Mesodermal cell (in vitro differentiated cells): ENCODE measurements around the gene USP34.

Experiments used
- H3K27ac ChIP-seq: 2 replicates; pipeline ENCODE4 v1.7.0; 2013; ENCODE audit warnings: mild to moderate bottlenecking, low read depth, low read length, moderate library complexity; ENCODE audit not compliant: severe bottlenecking
- H3K36me3 ChIP-seq: 2 replicates; pipeline ENCODE4 v1.7.1; 2013; ENCODE audit warnings: mild to moderate bottlenecking, low read length, moderate library complexity; ENCODE audit not compliant: control insufficient read depth, insufficient read depth
- H3K4me1 ChIP-seq: one replicate; pipeline ENCODE4 v1.7.1; 2013; ENCODE audit warnings: mild to moderate bottlenecking, low read length; ENCODE audit not compliant: insufficient read depth, control insufficient read depth, poor library complexity, severe bottlenecking
- H3K4me3 ChIP-seq: 2 replicates; pipeline ENCODE4 v1.7.0; 2013; ENCODE audit warnings: low read length, control low read depth, mild to moderate bottlenecking; ENCODE audit not compliant: insufficient read depth, poor library complexity, severe bottlenecking; ENCODE audit errors: extremely low read depth
- H3K9me3 ChIP-seq: 2 replicates; pipeline ENCODE4 v1.7.1; 2013; ENCODE audit warnings: mild to moderate bottlenecking, low read length, moderate library complexity; ENCODE audit not compliant: control insufficient read depth
- WGBS, 2 experiments: methylation state at CpG; one replicate each; pipeline ENCODE4 v1.1.5; 2013; ENCODE audit warnings: missing lambda C conversion rate in 2 of 2; ENCODE audit not compliant: insufficient coverage in 2 of 2; 5-methylcytosine and 5-hydroxymethylcytosine counted together

Gene USP34

DNA sequence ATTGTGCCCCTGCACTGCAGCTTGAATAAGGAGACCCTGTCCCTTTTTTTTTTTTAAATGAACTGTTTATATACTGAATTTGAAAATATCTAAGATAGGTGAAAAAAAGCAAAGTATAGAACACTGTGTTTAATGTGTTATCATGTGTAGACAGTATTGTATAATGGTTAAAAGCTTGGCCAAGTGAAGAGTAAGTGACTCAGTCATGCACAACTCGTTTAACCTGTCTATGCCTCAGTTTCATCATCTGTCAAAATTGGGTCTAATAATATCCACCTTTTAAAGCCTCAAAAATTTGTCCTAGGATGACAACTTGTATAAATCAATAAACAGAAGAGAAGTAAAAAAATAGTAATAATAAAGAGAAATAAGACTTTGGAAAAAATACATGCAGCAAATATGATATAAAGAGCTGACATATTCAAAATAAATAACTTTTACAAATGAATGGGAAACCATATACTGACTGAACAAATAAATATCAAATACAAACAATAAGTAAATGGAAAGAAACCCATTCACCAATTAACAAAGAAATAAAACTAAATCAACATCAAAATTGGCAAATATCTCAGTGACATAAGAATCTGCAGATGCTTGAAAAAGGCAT, 195.2 kb downstream of the USP34 start:
- Histone ChIP-seq H3K4me1 (peaks cover 3% of the 10 kb centered on the region), H3K4me3 (no peak overlapping the region), H3K9me3 (no peaks in the 10 kb centered on the region), H3K36me3 (peaks cover 57% of the 10 kb centered on the region), H3K27ac (no peak overlapping the region)
- no CpG with 5 or more reads among the region's 1 CpG for WGBS, 2 experiments

DNA sequence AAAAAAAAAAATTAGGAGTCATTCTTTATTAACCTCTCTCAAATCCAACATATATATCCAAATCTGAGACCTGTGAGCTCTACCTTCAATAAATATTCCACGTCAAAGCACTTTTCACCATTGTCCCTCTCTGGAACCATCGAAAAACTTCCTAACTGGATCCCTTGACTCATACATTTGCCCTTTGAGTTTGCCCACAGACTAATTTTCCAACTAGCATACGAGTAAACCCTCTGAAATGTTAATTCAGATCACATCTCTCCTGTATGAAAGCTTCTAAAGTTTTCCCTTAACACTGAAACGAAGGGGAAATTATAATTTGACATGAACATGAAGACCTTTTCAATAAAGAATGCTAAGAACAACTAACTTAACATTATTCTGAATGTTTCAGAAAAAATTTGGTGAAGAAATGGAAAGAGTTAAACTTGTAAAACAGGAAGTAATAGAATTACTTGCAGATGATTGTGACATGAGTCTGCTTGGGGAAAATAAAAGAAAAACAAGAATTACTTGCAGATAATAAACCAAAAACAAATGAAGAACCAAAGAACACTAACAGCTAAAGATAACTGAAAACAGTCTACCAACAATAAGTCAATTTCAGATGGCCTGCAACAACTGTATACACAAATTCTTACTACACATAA, 198.3 kb downstream of the USP34 start:
- 98 to 100% methylated on average over 2 to 3 of the region's 4 CpGs for WGBS, 2 experiments
- Histone ChIP-seq H3K9me3 (no peaks in the 10 kb centered on the region), H3K36me3 (peaks cover 54% of the 10 kb centered on the region), H3K27ac (no peak overlapping the region), H3K4me1 (peaks cover 3% of the 10 kb centered on the region), H3K4me3 (no peak overlapping the region)

DNA sequence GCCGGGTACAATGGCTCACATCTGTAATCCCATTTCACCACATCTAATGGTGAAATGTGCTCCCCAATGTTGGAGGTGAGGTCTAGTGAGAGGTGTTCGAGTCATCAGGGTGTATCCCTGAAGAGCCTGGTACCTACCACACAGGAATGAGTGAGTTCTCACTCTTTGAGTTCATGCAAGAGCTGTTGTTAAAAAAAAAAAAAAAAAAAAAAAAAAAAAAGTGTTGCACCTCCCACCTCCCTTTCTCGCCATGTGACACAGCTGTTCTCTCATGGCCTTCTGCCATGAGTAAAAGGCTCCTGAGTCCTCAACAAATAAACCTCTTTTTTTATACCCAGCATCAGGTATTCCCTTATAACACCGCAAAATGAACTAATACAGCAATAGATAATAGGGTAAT, 202.6 kb downstream of the USP34 start:
- no peak overlapping the region for H3K4me3 ChIP-seq
- peaks cover 3% of the 10 kb centered on the region for H3K4me1 ChIP-seq
- H3K27ac ChIP-seq = no peak overlapping the region
- no CpG with 5 or more reads among the region's 4 CpGs for WGBS, 2 experiments
- H3K36me3 ChIP-seq = peaks cover 59% of the 10 kb centered on the region
- H3K9me3 ChIP-seq = no peaks in the 10 kb centered on the region

DNA sequence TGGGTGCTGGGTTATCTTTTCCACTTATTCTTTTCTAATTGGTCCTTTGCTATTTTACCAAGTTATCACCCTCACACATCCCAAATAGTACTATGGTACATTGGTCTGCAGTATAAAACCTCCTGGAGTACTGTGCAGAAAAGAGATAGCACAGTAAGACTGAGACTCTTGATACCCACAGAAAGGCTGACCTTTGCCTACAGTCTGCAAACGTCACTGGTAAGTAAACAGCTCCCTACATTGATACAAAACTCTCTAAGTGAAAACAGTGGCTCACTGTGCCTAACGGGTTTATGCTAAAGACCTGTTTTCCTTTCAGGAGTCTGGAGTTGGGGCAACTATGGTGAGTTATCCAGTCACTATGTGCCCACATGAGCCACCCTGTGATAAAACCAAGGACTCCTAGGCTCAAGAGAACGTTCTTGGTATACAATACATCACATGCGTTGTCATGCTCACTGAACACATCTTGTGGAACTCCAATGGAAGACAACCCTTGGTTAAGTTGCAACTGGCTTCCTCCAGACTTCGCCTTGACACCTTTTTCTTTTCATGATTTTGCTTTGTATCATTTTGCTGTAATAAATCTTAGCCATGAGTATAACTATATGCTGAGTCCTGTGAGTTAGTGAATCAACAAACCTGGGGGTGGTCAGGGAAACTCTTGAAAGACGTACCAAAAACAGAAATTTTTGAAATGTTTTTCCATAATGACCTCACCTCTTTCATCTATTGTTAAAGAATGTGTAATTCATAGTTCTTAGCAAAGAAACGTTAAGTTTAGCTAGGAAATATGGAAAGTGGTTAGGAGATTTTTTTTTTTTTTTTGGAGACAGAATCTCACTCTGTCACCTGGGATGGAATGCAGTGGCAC, 204.0 kb downstream of the USP34 start:
- Histone ChIP-seq H3K36me3 (peaks cover 67% of the 10 kb centered on the region), H3K27ac (no peak overlapping the region), H3K4me3 (no peak overlapping the region), H3K4me1 (no peaks in the 10 kb centered on the region), H3K9me3 (no peaks in the 10 kb centered on the region)
- 90 to 98% methylated on average over 4 of the region's 7 CpGs for WGBS, 2 experiments

DNA sequence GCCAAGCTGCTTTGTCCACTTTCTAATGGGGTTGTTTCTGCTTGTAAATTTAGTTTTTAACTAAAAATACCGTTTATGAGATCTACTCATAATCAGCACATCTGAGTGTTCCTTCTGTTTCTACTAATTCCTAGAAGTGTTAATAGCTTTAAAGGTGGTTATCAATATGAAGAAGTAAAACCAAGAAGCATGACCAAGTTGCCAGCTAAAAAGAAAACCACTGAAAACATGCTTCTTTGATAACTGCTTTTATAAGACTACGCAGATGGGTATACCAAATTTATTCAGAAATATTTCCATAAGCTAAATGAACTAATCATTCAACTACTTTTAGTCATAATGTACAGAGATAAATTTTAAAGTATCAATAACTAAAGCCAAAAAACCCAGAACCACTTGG, 207.1 kb downstream of the USP34 start:
- Histone ChIP-seq H3K27ac (no peak overlapping the region), H3K36me3 (peaks cover 57% of the 10 kb centered on the region)
- no CpG with 5 or more reads among the region's 2 CpGs for WGBS, 2 experiments

DNA sequence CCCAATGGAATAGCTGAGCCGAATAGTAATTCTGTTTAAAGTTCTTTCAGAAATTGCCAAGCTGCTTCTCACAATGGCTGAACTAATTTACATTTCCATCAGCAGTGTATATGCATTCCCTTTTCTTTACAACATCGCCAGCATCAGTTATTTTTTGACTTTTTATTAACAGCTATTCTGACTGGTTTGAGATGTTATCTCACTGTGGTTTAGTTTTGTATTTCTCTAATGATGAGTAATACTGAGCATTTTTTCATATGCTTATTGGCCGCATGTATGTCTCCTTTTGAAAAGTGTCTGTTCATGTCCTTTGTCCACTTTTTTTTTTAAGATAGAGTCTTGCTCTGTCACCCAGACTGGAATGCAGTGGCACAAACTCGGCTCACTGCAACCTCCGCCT, 208.2 kb downstream of the USP34 start:
- 80 to 90% methylated on average over 1 to 3 of the region's 5 CpGs for WGBS, 2 experiments
- Histone ChIP-seq H3K36me3 (peaks cover 61% of the 10 kb centered on the region), H3K4me1 (peaks cover under 1% of the 10 kb centered on the region), H3K9me3 (no peaks in the 10 kb centered on the region), H3K27ac (no peak overlapping the region), H3K4me3 (no peak overlapping the region)

More for the DNA sequence above, 207.1 kb downstream of the USP34 start:
- Histone ChIP-seq H3K4me3 (no peak overlapping the region), H3K4me1 (no peaks in the 10 kb centered on the region), H3K9me3 (no peaks in the 10 kb centered on the region)

DNA sequence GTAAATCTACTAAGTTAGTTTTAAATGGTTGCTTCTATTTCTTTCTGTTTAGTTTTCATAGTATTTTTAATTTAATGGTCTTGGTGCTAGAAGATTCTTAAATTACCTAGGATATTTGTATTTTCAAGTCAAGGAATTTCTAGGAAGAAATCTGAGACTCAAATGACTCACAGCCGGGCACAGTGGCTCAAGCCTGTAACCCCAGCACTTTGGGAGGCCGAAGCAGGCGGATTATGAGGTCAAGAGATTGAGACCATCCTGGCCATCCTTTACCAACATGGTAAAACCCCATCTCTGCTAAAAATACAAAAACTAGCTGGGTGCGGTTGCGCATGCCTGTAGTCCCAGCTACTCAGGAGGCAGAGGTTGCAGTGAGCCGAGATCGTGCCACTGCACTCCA, 213.4 kb downstream of the USP34 start:
- 96 to 97% methylated on average over 5 to 6 of the region's 7 CpGs for WGBS, 2 experiments
- Histone ChIP-seq H3K4me3 (no peak overlapping the region), H3K27ac (no peak overlapping the region), H3K9me3 (no peaks in the 10 kb centered on the region), H3K4me1 (peaks cover 9% of the 10 kb centered on the region), H3K36me3 (peaks cover 41% of the 10 kb centered on the region)

DNA sequence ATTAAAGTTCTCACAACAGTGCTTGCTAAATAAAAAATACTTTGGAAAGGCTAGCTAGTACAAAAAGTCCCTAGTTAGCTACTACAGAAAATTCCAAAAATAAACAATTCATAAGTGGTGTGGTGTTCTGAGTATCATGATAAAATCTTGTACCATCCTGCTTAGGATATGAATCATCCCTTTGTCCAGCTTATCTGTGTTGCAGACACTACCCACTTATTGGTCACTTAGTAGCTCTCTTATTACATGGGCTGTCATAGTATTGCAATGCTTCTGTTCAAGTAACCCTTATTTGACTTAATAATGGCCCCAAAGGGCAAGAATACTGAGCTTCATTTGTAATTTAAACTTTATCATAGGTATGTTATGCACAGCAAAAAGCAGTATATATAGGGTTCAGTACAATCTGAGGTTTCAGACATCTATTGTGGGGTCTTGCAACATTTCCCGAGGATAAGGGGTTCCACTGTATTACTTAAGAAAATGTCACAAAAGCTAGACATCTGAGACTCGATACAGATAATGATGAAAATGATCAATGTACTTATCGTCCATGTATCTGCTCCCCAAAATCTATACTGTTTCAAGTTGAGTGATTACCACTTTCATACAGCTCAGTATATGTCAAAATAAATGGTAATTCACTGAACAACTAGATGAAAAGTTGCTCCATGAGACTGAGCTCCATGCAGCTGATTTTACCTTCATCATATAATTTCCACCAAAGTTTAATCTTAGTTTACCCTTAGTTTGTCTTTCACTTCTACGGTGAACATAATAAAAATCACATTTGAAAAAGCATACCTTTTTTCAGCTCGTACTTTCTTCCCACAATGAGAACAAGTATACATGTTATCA, 215.1 kb downstream of the USP34 start:
- Histone ChIP-seq H3K4me1 (peaks cover 9% of the 10 kb centered on the region), H3K36me3 (peaks cover 43% of the 10 kb centered on the region), H3K9me3 (no peaks in the 10 kb centered on the region), H3K4me3 (no peak overlapping the region), H3K27ac (peak overlapping the region; percentile 80)
- WGBS, 2 experiments = 90 to 97% methylated on average over 3 to 5 of the region's 5 CpGs

DNA sequence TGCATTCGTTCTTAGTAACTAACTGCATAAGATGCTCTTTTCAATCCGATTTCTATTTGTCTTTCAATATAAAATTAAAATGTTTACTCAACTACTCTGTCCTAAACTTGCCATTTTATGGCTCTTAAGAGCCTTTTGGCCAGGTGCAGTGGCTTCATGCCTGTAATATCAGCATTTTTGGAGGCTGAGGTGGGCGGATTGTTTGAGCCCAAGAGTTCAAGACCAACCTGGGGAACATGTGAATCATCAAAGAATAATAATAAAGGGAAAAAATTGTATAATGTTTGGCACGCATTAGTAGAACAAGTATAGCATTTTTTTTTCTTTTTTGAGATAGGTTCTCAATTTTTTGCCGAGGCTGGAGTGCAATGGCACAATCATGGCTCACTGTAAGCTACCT, 216.4 kb downstream of the USP34 start:
- Histone ChIP-seq H3K27ac (no peak overlapping the region), H3K4me3 (no peak overlapping the region), H3K36me3 (peaks cover 55% of the 10 kb centered on the region), H3K4me1 (peaks cover 9% of the 10 kb centered on the region), H3K9me3 (no peaks in the 10 kb centered on the region)
- 95 to 97% methylated on average over 3 to 5 of the region's 5 CpGs for WGBS, 2 experiments

DNA sequence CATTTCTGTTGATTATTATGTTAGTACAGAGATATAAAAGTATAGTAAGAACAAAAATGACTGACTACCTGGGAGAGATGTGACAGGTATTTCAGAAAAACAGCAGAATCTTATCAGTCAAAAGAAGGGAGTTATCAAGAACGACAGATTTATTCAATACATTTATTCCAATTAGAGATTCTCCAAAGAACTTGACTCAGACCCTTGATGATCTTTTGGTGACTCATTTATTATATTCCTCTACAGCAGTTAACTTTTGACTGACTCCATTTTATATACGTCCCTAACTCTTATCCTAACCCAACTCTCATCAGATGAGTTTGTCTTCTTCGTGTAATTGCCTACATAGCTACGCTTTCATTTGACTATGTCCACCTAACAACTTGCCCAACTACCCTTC, 217.8 kb downstream of the USP34 start:
- H3K36me3 ChIP-seq = peaks cover 56% of the 10 kb centered on the region
- H3K9me3 ChIP-seq = no peaks in the 10 kb centered on the region
- H3K4me3 ChIP-seq = no peak overlapping the region
- WGBS, 2 experiments = 92 to 97% methylated on average over 4 of the region's 4 CpGs
- no peak overlapping the region for H3K27ac ChIP-seq
- H3K4me1 ChIP-seq = peaks cover 9% of the 10 kb centered on the region
